Measurements from ENCODE around the gene PDE1A. TPM values are rescaled to one million over a fixed set of nuclear protein-coding genes. Genes with fewer than 3 reads are reported as not detected.

Gene PDE1A
- 1.4 TPM in 1 of 2 replicates, not detected in the other for total RNA-seq (2014; rRNA removed; shearing (Covaris generic))

DNA sequence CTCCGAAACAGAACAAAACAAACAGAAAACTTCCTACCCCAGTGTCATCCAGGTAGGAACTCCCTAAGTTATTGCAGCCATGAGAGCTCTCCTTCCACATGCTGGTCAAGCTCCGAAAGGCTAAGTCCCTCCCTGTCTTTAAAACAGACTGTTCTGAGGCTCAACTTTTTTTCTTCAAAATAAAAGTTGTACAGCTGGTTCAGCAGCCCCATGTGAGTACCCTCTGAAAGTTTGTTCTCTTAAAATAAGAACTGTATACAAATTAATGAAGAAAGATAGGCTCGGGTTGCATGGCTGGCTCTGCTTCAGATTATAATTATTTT, at the start of gene PDE1A:
Gene PDE1A, minus strand, starts transcription at position 119 of the 323 bp plus-strand sequence.
- no peak for DNase-seq (ENCODE audit: low spot score)

DNA sequence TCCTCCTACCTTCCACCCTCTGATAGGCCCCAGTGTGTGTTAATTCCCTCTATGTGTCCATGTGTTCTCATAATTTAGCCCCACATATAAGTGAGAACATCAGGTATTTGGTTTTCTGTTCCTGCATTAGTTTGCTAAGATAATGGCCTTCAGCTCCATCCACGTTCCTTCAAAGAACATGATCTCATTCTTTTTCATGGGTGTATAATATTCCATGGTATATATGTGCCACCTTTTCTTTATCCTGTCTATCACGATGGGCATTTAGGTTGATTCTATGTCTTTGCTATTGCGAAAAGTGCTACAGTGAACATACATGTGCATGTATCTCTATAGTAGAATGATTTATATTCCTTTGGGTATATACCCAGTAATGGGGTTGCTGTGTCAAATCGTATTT, 46.8 kb upstream of the PDE1A start:
- no peak for DNase-seq (ENCODE audit: low spot score)

DNA sequence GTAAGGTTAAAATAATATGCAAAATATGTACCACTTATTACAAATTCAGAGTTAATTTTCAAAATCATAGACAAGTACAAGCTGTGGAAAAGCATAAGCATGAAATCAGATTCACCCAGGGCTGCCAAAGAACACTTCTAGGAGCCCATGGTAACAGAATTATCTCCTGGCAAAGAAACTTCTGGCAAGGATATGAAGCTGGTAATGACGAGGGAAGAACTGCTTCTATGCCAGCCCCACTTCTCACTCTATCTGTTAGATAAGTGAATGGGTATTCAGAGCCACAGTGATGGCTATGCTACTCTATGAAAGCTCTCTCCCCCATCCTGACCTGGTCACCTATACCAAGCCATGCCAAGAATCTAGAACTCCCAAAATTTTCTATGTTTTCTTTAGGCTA, 36.9 kb upstream of the PDE1A start:
- DNase-seq (ENCODE audit: low spot score) = no peak

DNA sequence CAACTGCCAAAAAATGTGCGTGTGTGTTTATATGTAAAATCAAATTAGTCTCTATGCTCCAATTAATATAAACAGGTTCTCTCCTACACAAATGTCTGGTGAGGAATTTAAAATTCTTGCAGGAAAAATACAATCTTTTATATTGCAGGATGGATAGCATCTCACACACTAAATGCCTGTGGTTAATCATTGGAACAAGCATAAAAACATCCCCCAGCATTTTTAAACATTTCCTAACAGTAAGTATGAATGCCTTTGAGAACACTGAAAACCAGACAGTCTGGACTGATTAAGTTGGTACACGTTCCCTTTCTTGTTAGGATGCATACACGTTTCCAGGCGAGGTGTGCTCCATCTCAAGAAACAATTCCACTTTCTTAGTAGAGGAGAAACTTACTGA, 29.9 kb upstream of the PDE1A start:
- no peak for DNase-seq (ENCODE audit: low spot score)

DNA sequence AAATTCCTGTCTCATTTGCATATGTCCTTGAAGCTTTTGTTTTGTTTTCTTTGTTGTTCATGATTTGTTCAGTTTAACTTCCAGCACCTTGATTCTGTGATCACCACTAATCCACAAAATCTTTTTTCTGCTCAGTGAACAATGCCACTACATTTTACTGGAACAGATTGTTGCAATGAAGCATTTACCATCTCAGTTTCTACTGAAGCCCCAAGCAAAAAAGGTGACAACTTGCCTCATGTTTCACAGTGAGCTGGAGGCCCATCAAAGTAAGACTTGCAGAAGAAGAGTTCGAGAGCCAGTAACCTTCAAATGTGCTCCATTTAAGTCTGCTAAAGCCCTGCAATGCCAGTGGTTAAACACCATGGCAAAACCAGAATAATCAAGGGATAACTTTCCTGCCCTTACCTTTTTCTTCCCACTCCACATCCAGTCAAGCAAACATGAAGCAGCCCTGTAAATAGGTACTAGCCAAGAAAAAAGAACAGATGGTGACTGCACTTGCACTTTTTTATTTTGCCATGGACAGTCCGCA, 25.7 kb upstream of the PDE1A start:
- DNase-seq (ENCODE audit: low spot score) = no peak

DNA sequence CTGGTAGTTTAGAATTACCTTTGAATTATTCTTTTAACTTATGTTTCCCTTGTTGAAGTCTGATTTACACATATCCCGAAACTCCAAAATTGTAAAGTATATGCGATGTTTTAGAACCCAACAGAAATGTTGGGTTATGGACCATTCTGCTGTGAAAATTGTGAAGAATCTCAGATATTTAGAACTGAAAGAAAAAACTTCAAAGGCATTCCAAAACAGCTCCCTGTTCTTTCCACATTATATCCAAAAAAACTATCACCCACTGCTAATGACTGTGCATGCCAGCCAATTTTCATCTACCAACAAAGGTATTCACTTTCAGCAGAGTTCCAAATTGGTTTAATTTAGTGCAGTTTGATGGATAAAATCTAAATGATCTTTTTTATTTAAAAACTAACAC, 21.5 kb upstream of the PDE1A start:
- no peak for DNase-seq (ENCODE audit: low spot score)

DNA sequence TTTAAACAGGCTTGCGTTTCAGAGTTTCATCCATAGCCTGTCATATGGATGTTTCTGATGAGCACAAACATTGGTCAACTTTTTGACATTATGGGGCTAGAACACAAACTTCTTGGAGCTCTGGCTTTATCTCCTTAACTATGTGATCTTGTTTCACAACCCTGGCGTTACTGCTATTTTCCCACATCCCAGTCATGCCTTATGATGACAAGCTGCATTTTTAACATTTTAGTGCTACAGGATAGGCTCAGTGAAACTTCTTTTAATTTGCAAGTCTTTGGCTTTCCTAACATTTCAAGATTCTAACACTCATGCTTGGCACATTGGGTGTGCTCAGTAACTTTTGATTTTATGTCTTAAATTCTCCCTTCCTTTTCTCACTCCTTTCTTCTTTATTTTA, 21.0 kb upstream of the PDE1A start:
- DNase-seq (ENCODE audit: low spot score) = no peak

DNA sequence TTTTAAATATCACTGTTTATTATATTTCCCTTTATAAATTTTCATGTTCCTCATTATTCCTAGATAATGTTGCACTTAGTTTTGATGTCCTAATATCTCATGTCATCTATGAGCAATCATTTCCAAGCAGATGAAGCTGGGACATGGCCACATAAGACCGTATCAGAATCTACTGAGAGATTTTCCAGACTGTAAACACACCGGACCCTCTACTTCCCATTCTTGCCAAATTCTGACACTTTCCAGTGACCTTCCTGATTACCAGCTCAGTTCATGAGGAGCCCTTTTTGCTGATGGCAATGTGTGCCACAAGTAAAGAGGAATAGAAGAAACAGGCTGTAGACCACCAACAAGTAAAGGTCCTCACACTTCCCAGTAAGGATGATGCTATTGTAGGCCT, 20.3 kb upstream of the PDE1A start:
- DNase-seq (ENCODE audit: low spot score) = no peak

DNA sequence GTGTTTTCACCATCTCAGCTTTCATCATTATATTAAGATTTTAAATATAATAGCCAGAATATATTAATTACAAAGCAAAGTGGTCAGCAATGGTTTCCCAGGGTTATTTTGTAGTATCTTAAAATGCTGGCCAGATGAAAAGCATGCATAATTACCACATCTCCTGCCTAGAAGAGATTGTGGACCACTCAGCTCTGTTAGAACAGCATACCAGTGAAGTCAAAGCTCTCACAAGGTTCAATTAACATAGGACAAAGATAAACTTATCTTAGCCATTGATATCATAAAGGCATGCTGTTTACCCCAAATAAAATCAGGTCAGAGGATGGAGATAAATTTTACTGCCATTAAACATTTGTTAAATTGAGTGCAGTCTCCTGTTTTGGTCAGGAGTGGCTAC, 19.3 kb upstream of the PDE1A start:
- DNase-seq (ENCODE audit: low spot score) = no peak

DNA sequence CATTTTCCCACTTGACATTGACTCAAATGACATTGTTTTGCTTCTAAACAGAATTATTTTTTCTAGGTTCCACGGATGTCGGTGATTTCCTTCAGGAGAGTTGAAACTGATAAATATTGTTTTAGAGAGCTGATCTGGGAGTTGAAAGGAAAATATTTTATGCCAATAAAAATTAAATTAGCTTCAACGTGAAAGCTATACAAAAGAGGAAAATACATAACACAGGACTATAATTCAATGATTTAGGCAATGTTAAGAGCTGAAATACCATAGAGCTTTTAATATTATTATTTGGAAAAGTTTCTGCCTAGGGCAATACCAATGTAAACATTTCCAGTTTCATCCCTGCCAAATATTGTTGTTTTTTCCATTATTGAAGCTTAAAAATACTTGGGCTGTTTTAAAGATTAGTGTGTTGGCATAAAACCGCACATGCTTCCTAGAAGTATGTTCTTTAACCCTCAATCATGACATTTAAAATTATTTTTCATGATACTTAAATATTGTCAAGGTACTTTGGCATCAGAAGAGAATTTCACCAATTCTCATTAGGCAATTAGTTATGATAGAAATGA, 18.6 kb upstream of the PDE1A start:
- no peak for DNase-seq (ENCODE audit: low spot score)

DNA sequence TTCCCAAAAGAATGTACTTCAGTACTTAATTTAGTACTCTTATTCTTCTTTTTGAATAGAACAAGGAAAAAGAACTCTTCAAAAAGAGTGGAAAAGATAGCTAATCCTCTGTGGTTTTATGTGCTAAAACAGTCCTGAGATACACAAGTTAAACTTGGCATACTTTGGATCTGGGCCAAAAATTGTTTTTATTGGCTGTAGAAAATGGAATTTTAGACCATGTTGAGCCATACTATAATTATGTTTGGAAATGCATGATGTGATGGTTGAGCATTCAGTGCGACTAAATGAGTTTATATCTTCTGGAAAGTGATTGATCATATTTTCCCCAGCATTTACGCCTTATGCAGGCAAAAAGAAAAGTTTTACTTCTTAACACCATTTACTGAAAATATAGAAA, 18.0 kb upstream of the PDE1A start:
- DNase-seq (ENCODE audit: low spot score) = no peak

DNA sequence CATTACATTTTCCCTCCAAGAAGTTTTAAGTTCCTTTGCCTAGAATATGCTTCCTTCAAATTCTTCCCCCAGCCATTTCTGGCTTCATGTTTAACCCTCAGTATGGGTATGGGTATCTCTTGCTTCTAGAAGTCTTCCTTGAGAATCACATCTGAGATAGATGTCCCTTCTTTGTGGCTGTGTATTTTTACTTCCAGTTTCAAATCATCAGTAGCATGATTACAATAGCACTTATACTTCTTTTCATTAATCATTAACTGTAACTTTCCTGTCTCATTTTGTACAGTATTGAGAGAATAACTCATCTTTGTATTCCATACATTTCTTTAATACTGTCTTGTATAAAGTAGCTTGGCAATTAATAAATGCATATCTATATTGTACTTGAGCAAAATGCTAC, 17.3 kb upstream of the PDE1A start:
- DNase-seq (ENCODE audit: low spot score) = no peak

DNA sequence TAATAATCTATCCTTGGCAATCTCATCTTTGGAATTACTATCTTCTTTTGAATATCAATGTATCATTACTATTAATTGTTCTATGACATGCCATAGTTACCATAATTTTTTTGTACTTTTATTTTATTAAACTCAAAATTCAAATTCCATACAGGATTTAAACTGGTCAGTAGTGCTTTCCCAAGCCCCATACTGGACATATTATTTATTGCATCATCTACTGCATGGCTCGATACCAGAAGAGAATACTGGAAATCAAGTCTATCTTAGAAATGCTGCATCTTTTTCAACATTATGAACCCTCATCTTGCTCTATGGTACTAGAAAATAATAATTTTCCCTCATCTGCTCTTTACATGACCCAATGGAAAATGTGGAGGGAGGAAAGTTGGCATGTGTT, 9.4 kb upstream of the PDE1A start:
- DNase-seq (ENCODE audit: low spot score) = no peak

DNA sequence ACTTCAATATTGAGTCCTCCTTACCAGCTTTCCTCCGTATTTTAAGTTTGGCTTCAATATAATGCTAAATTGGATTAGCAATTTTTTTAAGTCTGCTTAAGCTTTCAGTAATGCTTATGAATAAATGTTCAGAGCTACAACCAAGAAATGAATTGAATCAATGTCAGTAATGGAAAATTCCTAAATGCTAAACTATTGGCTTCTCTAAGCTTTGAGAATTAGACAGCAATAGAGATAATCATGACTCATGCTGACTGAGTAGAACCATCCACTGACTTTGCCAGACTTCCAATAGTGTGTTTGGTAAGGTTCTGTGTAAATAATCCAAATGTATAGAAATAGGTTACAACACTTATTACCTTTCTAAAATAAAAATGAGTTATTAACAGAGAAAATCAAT, 8.9 kb upstream of the PDE1A start:
- no peak for DNase-seq (ENCODE audit: low spot score)

DNA sequence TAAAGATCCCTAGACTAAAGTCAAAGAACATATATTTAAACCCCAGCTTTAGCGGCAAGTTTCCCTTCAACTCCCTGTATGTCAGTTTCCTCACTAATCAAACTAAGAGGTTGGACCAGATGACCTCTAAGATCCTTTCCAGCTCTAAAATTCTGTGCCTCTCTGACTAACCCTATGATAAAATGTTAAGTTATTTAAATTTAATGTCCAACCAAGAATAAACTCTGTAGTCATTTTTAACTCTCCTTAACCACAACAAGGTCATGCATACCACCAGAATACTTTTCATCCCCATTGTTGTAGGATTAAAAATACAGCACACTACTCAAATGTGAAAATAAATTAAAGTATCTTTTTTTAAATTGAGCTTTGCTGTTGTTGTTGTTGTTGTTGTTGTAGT, 5.2 kb upstream of the PDE1A start:
- DNase-seq (ENCODE audit: low spot score) = no peak

DNA sequence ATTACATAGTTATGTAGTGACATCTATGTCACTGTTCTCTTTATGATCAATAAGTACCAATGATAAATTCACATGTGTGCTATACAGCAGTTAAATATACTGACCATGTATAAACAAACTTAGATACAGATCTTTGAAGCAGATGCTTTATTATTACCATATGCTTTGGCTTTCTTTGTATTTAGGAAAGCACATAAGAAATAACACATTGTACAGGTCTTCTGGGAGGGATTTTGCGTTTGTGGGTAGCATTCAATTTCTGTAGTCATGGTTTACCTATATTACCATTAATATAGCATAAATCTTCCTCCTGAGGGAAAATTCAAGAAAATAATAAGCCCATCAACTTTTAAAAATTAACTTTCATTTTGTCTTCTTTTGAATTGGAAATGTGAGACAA, 1.6 kb upstream of the PDE1A start:
- no peak for DNase-seq (ENCODE audit: low spot score)

DNA sequence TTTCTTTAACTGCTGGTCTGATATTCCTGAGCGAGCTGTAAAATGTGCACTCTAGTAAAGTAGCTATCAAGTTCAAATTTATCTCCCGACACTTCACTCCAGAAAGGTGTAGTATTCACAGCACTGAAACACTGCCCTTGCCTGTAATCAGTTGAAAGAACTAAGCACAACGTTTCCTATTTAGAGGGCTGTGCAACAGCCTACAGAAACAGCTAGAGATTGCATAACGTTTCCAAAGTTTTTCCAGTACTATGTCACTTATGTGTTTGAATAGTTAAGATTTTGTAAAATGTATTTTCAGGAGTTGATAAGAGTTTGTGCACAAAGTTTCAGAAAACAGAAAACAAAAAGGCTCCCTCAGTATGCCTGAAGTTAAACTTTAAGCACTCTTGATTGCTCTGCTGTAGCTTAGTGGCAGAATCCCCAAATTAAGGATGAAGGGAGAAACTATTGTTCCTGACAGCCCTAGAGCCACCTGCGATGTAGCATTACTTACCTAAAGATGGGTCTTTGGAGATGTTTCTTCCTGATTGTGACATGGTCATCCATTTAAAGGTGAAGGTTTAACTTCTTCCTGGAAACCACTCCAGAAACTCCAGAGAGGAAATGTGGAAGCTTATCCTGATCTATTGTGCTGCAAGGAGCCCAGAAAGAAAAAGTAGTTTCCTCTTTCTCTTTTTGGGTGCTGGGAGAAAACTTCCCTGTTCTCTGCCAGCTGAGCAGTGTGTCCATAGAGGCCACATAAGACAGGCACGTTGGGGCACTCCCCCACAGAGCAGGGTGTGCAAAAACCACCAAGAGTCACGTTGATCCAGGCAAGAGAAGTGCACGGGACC, 536 bp downstream of the PDE1A start:
- DNase-seq (ENCODE audit: low spot score) = no peak

DNA sequence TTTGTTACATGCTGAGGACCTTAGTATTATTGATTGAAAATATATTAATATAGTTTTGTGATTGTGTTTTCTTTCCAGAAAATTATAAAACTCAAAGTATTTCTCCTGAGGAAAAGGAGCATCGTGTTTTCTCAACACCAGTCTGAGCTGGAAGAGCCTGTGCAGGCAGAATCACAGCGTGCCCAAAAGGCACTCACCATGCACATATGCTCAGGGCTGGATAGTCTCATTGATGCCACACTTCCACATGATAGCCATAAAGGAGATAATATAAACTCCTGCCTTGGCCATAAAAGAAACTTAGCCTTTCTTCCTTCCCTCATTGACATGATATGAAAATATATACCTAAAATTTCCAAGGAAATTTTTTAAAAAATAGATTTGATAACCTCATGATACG, 4.0 kb downstream of the PDE1A start:
- DNase-seq (ENCODE audit: low spot score) = no peak

DNA sequence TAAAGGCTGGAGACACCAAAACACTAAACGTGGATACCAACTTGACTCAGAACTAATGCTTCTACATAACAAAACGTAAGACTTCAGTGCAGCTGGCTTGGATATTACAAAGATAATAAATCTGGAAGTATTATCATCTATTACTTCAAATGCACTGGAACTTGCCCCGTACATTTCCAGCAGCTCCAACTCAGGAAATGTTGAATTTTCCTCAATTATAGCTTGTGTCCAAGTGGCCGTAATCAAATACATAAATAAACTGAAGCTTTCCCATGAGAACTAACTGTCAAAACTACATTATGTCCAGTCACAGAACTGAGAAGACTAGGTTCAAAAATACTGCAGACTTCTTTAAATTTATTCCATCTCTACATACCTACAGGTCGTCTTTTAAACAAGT, 6.2 kb downstream of the PDE1A start:
- DNase-seq (ENCODE audit: low spot score) = no peak

DNA sequence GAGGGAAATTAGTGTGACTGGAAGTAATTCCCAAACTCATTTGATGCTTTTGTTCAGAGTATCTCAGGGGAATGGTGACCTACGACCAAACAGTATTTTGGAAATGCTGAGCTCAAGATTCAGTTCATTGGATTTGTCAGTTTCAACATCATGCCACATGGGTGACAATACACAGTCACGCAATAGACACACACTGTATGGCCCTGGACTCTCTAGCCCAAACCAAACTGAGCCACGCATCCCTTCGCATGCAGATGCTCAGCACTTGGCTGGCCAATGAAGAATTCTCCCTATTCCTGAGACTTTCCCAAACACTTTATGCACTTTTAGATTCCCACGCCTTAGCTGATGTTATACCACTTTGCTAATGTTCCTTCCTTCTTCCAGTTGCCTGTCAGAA, 10.0 kb downstream of the PDE1A start:
- no peak for DNase-seq (ENCODE audit: low spot score)

DNA sequence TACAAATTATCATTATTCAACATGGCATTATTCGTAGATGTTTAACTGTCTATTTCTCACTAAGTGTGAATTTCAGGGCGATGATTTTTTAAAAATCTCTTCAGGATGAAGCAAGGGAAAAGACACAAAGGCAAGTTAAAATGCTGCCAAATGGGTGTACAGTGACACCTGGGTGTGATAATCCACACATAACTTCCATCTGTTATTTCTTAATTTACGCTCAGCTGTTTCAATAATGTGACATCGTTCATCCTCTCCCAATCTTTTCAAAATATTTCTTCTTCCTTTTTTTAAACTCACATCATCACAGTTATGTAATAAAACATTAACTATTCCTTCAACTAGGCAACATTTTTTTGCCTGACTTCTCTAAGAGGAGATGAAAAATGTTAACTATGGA, 10.6 kb downstream of the PDE1A start:
- no peak for DNase-seq (ENCODE audit: low spot score)

DNA sequence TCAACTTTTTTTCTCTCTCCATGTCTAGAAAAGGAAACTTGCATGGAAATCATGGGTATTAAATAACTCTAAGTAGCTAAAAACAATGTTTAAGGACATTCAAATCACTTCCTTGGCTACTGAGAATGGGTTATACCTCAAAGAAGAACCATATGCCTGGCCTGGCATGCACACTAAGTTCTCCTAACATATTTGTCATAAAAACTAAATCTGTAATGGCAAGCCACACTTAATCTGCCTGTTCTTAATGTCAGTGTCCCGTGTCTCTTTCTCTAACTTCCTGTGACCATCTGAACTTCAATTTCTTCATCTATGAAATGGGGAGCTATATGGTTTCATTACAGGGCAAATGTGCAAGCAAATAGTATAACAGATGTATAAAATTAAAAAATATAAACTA, 11.1 kb downstream of the PDE1A start:
- no peak for DNase-seq (ENCODE audit: low spot score)

DNA sequence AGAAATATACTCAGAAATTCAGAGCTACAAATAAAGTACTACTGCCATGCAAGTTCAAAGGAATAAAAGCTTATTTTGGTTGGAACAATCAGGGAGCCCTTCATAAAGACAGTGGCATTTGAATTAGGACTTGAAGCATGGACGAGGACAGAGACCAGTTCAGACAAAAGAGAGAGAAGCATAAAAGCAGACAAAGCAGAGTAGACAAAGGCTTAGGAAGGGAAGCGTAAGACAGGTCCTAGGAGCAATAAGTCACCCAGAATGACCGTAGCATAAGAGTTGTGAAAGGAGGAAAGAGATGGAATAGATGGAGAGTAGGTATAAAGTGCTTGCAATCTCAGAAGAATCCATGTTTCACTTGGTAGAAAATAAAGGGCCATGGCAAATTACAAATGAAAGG, 14.0 kb downstream of the PDE1A start:
- DNase-seq (ENCODE audit: low spot score) = no peak

DNA sequence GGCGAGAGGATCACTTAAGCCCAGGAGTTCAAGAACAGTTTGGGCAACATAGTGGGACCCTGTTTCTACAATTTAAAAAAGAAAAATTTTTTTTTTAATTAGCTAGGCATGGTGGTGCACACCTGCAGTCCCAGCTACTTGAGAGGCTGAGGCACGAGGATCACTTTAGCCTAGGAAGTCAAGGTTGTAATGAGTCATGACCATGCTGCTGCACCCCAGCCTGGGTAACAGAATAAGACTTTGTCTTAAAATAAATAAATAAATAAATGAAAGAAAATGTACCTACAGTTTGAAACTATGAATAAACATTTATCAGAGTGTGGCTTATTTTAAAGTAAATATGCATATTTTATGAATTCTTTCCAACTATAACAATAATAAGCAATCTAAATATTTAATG, 16.7 kb downstream of the PDE1A start:
- no peak for DNase-seq (ENCODE audit: low spot score)
